Measurements from ENCODE around the gene NOLC1.

DNA sequence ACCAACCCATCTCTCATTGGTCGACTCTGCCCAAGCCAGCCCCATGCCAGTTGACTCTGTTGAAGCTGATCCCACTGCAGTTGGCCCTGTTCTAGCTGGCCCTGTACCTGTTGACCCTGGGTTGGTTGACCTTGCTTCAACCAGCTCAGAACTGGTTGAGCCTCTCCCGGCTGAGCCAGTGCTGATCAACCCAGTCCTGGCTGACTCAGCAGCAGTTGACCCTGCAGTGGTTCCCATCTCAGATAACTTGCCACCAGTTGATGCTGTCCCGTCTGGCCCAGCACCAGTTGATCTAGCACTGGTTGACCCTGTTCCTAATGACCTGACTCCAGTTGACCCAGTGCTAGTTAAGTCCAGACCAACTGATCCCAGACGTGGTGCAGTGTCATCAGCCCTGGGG lies 12.0 kb upstream of the NOLC1 start:
- TF ChIP-seq EP300 (IDR thresholded peaks at IDR 0.05; ENCODE audit: borderline replicate concordance) (no peak), FOXM1 (IDR thresholded peaks at IDR 0.05; ENCODE audit: borderline replicate concordance, low read depth) (no peak), CEBPB (IDR thresholded peaks at IDR 0.05) (no peak)

All from Ishikawa (cell line).